ENCODE measurements around the gene UBASH3A. TPM values are rescaled to one million over a fixed set of nuclear protein-coding genes. Genes with fewer than 3 reads are reported as not detected.

Gene UBASH3A

DNA sequence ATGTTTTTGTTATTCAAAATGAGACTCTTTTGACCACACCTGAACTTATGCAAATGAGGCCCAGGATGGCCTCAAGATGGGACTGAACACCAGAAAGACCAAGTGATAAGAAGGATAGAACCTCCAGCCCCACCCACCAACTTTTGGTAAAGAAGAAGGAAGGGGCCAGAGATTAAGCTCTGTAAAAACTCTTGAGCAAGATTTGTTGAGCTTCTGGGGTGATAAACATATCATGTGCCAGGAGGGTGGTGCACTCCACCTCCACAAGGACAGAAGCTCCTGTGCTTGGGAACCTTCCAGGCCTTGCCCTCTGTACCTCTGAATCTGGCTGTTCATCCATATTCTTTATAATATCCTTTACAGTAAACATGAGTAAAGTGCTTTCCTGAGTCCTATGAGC, 87.0 kb downstream of the UBASH3A start:
- no peak overlapping the region for H3K9ac ChIP-seq (ENCODE audit: low read depth, low read length)
- no peak overlapping the region for H3K4me3 ChIP-seq (ENCODE audit: low read length)
- H3K4me2 ChIP-seq (ENCODE audit: low read length) = no peak overlapping the region
- H3K9me3 ChIP-seq (replicated peaks; ENCODE audit: low read length) = no peaks in the 10 kb centered on the region
- peaks cover 36% of the 10 kb centered on the region for H3K27me3 ChIP-seq (ENCODE audit: control insufficient read depth, insufficient read depth, low read length)
- H3K36me3 ChIP-seq (ENCODE audit: insufficient read depth, low read length) = no peaks in the 10 kb centered on the region
- peaks cover 3% of the 10 kb centered on the region for H3K4me1 ChIP-seq (ENCODE audit: control insufficient read depth, insufficient read depth, low read length)

DNA sequence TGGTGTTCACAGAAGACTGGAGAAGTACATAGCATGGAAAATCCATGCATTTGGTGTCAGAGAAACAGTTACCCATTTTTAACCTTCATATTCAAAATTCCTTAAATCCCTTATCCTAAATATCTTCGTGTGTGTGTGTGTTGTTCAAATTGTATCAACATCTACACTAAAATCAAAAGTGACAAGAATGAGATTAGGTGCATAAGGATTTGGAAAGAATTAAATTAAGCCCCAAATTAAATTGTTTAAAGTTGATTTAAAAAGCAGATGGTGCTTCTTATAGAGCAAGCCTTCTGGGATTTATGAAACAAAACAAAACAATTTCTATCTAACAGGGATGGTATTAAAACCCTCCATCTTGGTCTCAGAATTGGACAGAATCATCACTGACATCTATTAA, 87.6 kb downstream of the UBASH3A start:
- Histone ChIP-seq H3K4me3 (ENCODE audit: low read length) (no peak overlapping the region), H3K4me1 (ENCODE audit: control insufficient read depth, insufficient read depth, low read length) (peaks cover 4% of the 10 kb centered on the region), H3K27me3 (ENCODE audit: control insufficient read depth, insufficient read depth, low read length) (peaks cover 31% of the 10 kb centered on the region), H3K9me3 (replicated peaks; ENCODE audit: low read length) (no peaks in the 10 kb centered on the region), H3K9ac (ENCODE audit: low read depth, low read length) (no peak overlapping the region), H3K4me2 (ENCODE audit: low read length) (no peak overlapping the region), H3K36me3 (ENCODE audit: insufficient read depth, low read length) (no peaks in the 10 kb centered on the region)

DNA sequence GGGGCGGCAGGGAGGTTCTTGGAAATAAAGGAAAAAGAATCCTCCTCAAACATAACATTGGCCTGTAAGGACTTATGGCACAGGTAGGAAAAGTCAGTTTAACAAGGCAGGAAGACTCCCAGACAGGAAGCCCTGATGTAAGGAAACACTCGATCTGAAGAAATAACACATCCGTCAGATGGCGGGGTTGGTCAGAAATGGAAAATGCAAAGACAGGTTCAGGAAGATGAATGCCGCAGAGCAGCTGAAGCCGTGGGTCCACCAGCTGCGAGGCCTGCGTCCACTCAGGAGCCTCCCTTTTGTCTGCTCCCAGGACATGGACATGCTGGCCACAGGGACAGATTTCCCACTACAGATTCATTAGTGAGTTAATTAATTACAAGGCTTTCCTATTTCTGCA, 88.5 kb downstream of the UBASH3A start:
- Histone ChIP-seq H3K9me3 (replicated peaks; ENCODE audit: low read length) (no peaks in the 10 kb centered on the region), H3K9ac (ENCODE audit: low read depth, low read length) (no peak overlapping the region), H3K4me2 (ENCODE audit: low read length) (no peak overlapping the region), H3K36me3 (ENCODE audit: insufficient read depth, low read length) (no peaks in the 10 kb centered on the region), H3K27me3 (ENCODE audit: control insufficient read depth, insufficient read depth, low read length) (peaks cover 23% of the 10 kb centered on the region), H3K4me1 (ENCODE audit: control insufficient read depth, insufficient read depth, low read length) (peaks cover 10% of the 10 kb centered on the region), H3K4me3 (ENCODE audit: low read length) (no peak overlapping the region)

- Histone ChIP-seq H3K4me2 (ENCODE audit: low read length) (no peak overlapping the region), H3K4me3 (ENCODE audit: low read length) (no peak overlapping the region), H3K9me3 (replicated peaks; ENCODE audit: low read length) (no peaks in the 10 kb centered on the region), H3K36me3 (ENCODE audit: insufficient read depth, low read length) (no peaks in the 10 kb centered on the region), H3K27me3 (ENCODE audit: control insufficient read depth, insufficient read depth, low read length) (peaks cover 26% of the 10 kb centered on the region), H3K9ac (ENCODE audit: low read depth, low read length) (no peak overlapping the region), H3K4me1 (ENCODE audit: control insufficient read depth, insufficient read depth, low read length) (peaks cover 10% of the 10 kb centered on the region)
Measured at GRCh38 chr21:42493109-42494060, 89.7 kb downstream of the UBASH3A start.

- Histone ChIP-seq H3K9ac (ENCODE audit: low read depth, low read length) (no peak overlapping the region), H3K4me1 (ENCODE audit: control insufficient read depth, insufficient read depth, low read length) (peaks cover 10% of the 10 kb centered on the region), H3K4me2 (ENCODE audit: low read length) (peak overlapping the region; percentile 98), H3K9me3 (replicated peaks; ENCODE audit: low read length) (no peaks in the 10 kb centered on the region), H3K27me3 (ENCODE audit: control insufficient read depth, insufficient read depth, low read length) (peaks cover 24% of the 10 kb centered on the region), H3K36me3 (ENCODE audit: insufficient read depth, low read length) (no peaks in the 10 kb centered on the region), H3K4me3 (ENCODE audit: low read length) (no peak overlapping the region)
Measured at GRCh38 chr21:42495027-42495426, 91.3 kb downstream of the UBASH3A start.

GRCh38 chr21:42495765-42496119, 92.0 kb downstream of the UBASH3A start:
- H3K27me3 ChIP-seq (ENCODE audit: control insufficient read depth, insufficient read depth, low read length) = peaks cover 26% of the 10 kb centered on the region
- H3K4me2 ChIP-seq (ENCODE audit: low read length) = peak overlapping the region; percentile 98
- peak overlapping the region; percentile 57 for H3K9ac ChIP-seq (ENCODE audit: low read depth, low read length)
- H3K36me3 ChIP-seq (ENCODE audit: insufficient read depth, low read length) = no peaks in the 10 kb centered on the region
- H3K9me3 ChIP-seq (replicated peaks; ENCODE audit: low read length) = no peaks in the 10 kb centered on the region
- H3K4me1 ChIP-seq (ENCODE audit: control insufficient read depth, insufficient read depth, low read length) = peaks cover 10% of the 10 kb centered on the region
- H3K4me3 ChIP-seq (ENCODE audit: low read length) = peak overlapping the region; percentile 83

DNA sequence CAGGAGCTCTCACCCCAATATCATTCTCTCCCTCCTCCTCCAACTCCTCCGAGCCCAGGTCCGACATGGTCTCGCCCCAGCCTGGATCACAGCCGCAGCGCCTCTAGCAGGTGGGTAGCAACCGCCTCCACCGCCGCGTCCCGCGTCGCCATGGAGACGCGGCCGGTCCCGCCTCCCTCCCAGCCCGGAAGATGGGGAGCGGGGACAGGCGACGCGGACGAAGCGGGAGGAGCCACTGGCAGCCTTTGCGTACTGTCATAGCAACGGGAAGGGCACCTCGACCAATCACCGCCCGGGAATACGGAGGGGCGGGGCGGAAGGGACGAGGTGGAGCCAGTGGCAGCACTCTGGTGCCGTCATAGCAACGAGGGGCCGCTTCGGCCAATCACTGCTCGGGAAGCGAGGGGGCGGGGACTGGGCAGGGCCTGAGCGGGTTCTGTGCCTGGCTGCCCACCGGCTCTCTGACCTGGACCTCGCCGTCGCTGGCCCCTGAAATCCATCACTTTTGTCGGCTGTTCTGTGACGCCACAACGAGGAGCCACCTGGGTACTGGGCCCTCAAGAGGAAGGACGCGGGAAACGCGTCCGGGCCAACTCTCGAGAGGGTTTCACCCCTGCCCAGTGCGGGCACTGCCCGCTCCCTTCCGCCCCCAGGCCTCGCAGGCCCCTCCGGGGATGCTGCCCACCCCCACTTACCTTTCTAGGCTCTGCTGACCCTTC, 92.6 kb downstream of the UBASH3A start, which contains the start of gene RSPH1:
Gene RSPH1 (minus strand): TSS at position 105 of the 719 bp plus-strand sequence. CDS start 38 bp downstream, at position 67.
- Histone ChIP-seq H3K4me1 (ENCODE audit: control insufficient read depth, insufficient read depth, low read length) (peaks cover 10% of the 10 kb centered on the region), H3K4me2 (ENCODE audit: low read length) (peak within 1 kb of the TSS; percentile 98), H3K4me3 (ENCODE audit: low read length) (peak within 1 kb of the TSS; percentile 83), H3K9ac (ENCODE audit: low read depth, low read length) (peak within 1 kb of the TSS; percentile 81), H3K27me3 (ENCODE audit: control insufficient read depth, insufficient read depth, low read length) (peaks cover 25% of the 10 kb centered on the region), H3K9me3 (replicated peaks; ENCODE audit: low read length) (no peaks in the 10 kb centered on the region), H3K36me3 (ENCODE audit: insufficient read depth, low read length) (no peaks in the 10 kb centered on the region)

DNA sequence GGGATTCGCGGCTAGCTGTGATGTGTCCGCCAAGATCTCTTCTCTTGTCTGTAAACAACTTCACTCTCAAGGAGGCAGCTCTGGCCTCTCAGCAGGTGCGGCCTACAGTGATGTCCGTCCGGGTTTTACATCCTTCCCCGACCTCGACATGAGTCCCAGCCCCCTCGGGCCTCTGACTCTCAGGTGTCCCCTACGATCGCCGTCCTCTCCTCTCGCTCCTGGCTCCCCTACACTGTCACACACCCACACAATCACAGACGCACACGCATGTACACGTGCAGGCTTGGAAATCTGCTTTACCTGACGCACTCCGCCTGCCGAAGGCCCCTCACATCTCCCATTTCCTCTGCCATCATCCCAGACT, 93.1 kb downstream of the UBASH3A start:
- Histone ChIP-seq H3K9me3 (replicated peaks; ENCODE audit: low read length) (no peaks in the 10 kb centered on the region), H3K4me3 (ENCODE audit: low read length) (peak overlapping the region; percentile 83), H3K4me2 (ENCODE audit: low read length) (peak overlapping the region; percentile 98), H3K9ac (ENCODE audit: low read depth, low read length) (peak overlapping the region; percentile 81), H3K27me3 (ENCODE audit: control insufficient read depth, insufficient read depth, low read length) (peaks cover 24% of the 10 kb centered on the region), H3K4me1 (ENCODE audit: control insufficient read depth, insufficient read depth, low read length) (peaks cover 10% of the 10 kb centered on the region), H3K36me3 (ENCODE audit: insufficient read depth, low read length) (no peaks in the 10 kb centered on the region)

Small RNA genes within 50 kb of the gene (small RNA-seq; reads per million reads assigned to genes)
- not detected for gene RNU6-1149P

Measured in skeletal muscle satellite cell (primary cell).